Esophagus squamous epithelium (tissue), 5 donors: ENCODE measurements around the gene OR2A42. TPM values are rescaled to one million over a fixed set of nuclear protein-coding genes. Genes with fewer than 3 reads are reported as not detected.
"Not testable (repeated sequence)": the region's sequence is repeated elsewhere in the genome, so short reads cannot be mapped to it uniquely, and the experiment has no call there.

ENCODE experiments used
- DNase-seq: peaks from one replicate; lab custom pipeline; 2025; lab: John Stamatoyannopoulos, UW
- H3K27ac ChIP-seq, 4 donors: fragments of 200-600 bp; sonication (generic); one replicate each; pipeline ENCODE4 v1.5.1; 2016 to 2019; ENCODE audit warnings: mild to moderate bottlenecking in 1 of 4
- H3K27me3 ChIP-seq, 4 donors: fragments of 200-600 bp; sonication (generic); 1 replicate in 3 of 4; 2 replicates in 1 of 4; pipeline versions ENCODE4 v1.5.1 to v1.6.0; 2017 to 2021; ENCODE audit warnings: antibody characterized with exemption in 1 of 4
- H3K36me3 ChIP-seq, 3 donors: fragments of 200-600 bp; sonication (generic); one replicate each; pipeline ENCODE4 v1.5.1; 2016 to 2019
- H3K4me1 ChIP-seq, 3 donors: fragments of 200-600 bp; sonication (generic); one replicate each; pipeline ENCODE4 v1.5.1; 2017 to 2019
- H3K4me3 ChIP-seq, 4 donors: fragments of 200-600 bp; sonication (generic); 1 replicate in 3 of 4; 2 replicates in 1 of 4; pipeline ENCODE4 v1.5.1; 2016 to 2019; ENCODE audit warnings: mild to moderate bottlenecking in 2 of 4, moderate library complexity in 1 of 4
- H3K9me3 ChIP-seq, 3 donors: fragments of 200-600 bp; sonication (generic); one replicate each; pipeline ENCODE4 v1.5.1; 2016 to 2019
- WGBS, 2 donors: methylation state at CpG; one replicate each; pipeline ENCODE4 v1.1.5; 2018; 5-methylcytosine and 5-hydroxymethylcytosine counted together
- intact Hi-C: fragments of 100-400 bp; cut with DNase I; formaldehyde crosslinking; loops from one replicate; pipeline ENCODE4 v1.15.0; 2022
- total RNA-seq, 4 donors: library from RNA; depleted of rRNA; stranded (reverse); fragments of >200 nt; gene quantifications; one replicate each; pipeline ENCODE4 v1.1.0, GENCODE V29; 2016
- donor health status: DM: yes; HTN: yes; CAD: no.

The OR2A42 gene
- total RNA-seq, 4 donors from 2014 or later: under 0.01 TPM; not detected in 3

- H3K4me1 ChIP-seq, H3K4me3 ChIP-seq, intact Hi-C loops, H3K27ac ChIP-seq, H3K36me3 ChIP-seq, H3K9me3 ChIP-seq, DNase-seq, H3K27me3 ChIP-seq: not testable (repeated sequence)
Measured at GRCh38 chr7:144223675-144224074, 15.7 kb downstream of the OR2A42 start.

GRCh38 chr7:144220531-144220930, 18.9 kb downstream of the OR2A42 start:
- H3K9me3 ChIP-seq, DNase-seq, H3K27me3 ChIP-seq, intact Hi-C loops, H3K4me3 ChIP-seq, H3K4me1 ChIP-seq, H3K36me3 ChIP-seq, H3K27ac ChIP-seq: not testable (repeated sequence)

GRCh38 chr7:144219149-144219548, 20.3 kb downstream of the OR2A42 start:
- H3K9me3 ChIP-seq, DNase-seq, H3K27me3 ChIP-seq, H3K4me1 ChIP-seq, intact Hi-C loops, H3K36me3 ChIP-seq, H3K4me3 ChIP-seq, H3K27ac ChIP-seq: not testable (repeated sequence)
- no CpG with 5 or more reads among the region's 4 CpGs for WGBS, 2 donors

- H3K4me1 ChIP-seq, H3K27ac ChIP-seq, H3K36me3 ChIP-seq, intact Hi-C loops, H3K9me3 ChIP-seq, DNase-seq, H3K27me3 ChIP-seq, H3K4me3 ChIP-seq: not testable (repeated sequence)
- 100% methylated on average over 1 of the region's 1 CpG; no CpG with 5 or more reads in 1 of the 2 donors for WGBS, 2 donors
Measured at GRCh38 chr7:144218581-144218980, 20.8 kb downstream of the OR2A42 start.

GRCh38 chr7:144217200-144217599, 22.2 kb downstream of the OR2A42 start:
- H3K9me3 ChIP-seq, DNase-seq, intact Hi-C loops, H3K4me3 ChIP-seq, H3K36me3 ChIP-seq, H3K4me1 ChIP-seq, H3K27me3 ChIP-seq, H3K27ac ChIP-seq: not testable (repeated sequence)

GRCh38 chr7:144205306-144205705, 34.1 kb downstream of the OR2A42 start:
- H3K27me3 ChIP-seq, H3K27ac ChIP-seq, DNase-seq, H3K9me3 ChIP-seq, H3K36me3 ChIP-seq, intact Hi-C loops, H3K4me1 ChIP-seq, H3K4me3 ChIP-seq: not testable (repeated sequence)
- no CpG with 5 or more reads among the region's 5 CpGs for WGBS, 2 donors

- WGBS, 2 donors: no CpG with 5 or more reads among the region's 3 CpGs
- H3K9me3 ChIP-seq, H3K36me3 ChIP-seq, DNase-seq, H3K27ac ChIP-seq, H3K4me1 ChIP-seq, H3K27me3 ChIP-seq, H3K4me3 ChIP-seq, intact Hi-C loops: not testable (repeated sequence)
Measured at GRCh38 chr7:144203086-144203485, 36.3 kb downstream of the OR2A42 start.

GRCh38 chr7:144201978-144202377, 37.4 kb downstream of the OR2A42 start:
- H3K36me3 ChIP-seq, H3K27me3 ChIP-seq, H3K9me3 ChIP-seq, DNase-seq, H3K27ac ChIP-seq, intact Hi-C loops, H3K4me1 ChIP-seq, H3K4me3 ChIP-seq: not testable (repeated sequence)
- WGBS, 2 donors: no CpG with 5 or more reads among the region's 1 CpG

- H3K27ac ChIP-seq, intact Hi-C loops: not testable (repeated sequence)
- 31 to 33% methylated on average over 3 of the region's 4 CpGs for WGBS, 2 donors
Measured at GRCh38 chr7:144198934-144199333, 40.5 kb downstream of the OR2A42 start.

GRCh38 chr7:144195212-144195872, 44.1 kb downstream of the OR2A42 start, which contains the start of gene ARHGEF35:
Gene ARHGEF35 (minus strand): TSS chr7:144195833. CDS start chr7:144188383, 7,450 bp downstream.
- peak within 1 kb of the TSS in 1 of 4 donors; percentile 42 for H3K4me3 ChIP-seq
- H3K9me3 ChIP-seq, intact Hi-C loops, H3K36me3 ChIP-seq, H3K4me1 ChIP-seq, DNase-seq, H3K27me3 ChIP-seq: not testable (repeated sequence)
- WGBS, 2 donors: no CpG with 5 or more reads among the region's 51 CpGs
- peak within 1 kb of the TSS in 1 of 4 donors; percentile 65 for H3K27ac ChIP-seq

More at GRCh38 chr7:144198934-144199333, 40.5 kb downstream of the OR2A42 start:
- H3K9me3 ChIP-seq, H3K36me3 ChIP-seq, H3K27me3 ChIP-seq, DNase-seq, H3K4me3 ChIP-seq, H3K4me1 ChIP-seq: not testable (repeated sequence)

- WGBS, 2 donors: no CpG with 5 or more reads among the region's 6 CpGs
Measured at GRCh38 chr7:144194453-144194852, 45.0 kb downstream of the OR2A42 start.

GRCh38 chr7:144193782-144194181, 45.6 kb downstream of the OR2A42 start:
- H3K36me3 ChIP-seq, DNase-seq, intact Hi-C loops, H3K4me1 ChIP-seq, H3K4me3 ChIP-seq, H3K9me3 ChIP-seq, H3K27ac ChIP-seq, H3K27me3 ChIP-seq: not testable (repeated sequence)
- WGBS, 2 donors: no CpG with 5 or more reads among the region's 11 CpGs

More at GRCh38 chr7:144194453-144194852, 45.0 kb downstream of the OR2A42 start:
- intact Hi-C loops, H3K27me3 ChIP-seq, H3K9me3 ChIP-seq, H3K4me3 ChIP-seq, H3K4me1 ChIP-seq, DNase-seq, H3K27ac ChIP-seq, H3K36me3 ChIP-seq: not testable (repeated sequence)

- intact Hi-C loops, H3K9me3 ChIP-seq, DNase-seq, H3K27ac ChIP-seq, H3K4me1 ChIP-seq, H3K36me3 ChIP-seq, H3K27me3 ChIP-seq, H3K4me3 ChIP-seq: not testable (repeated sequence)
- no CpG with 5 or more reads among the region's 3 CpGs for WGBS, 2 donors
Measured at GRCh38 chr7:144188578-144189171, 50.7 kb downstream of the OR2A42 start.
